ENCODE results near the gene RNF41. TPM values are rescaled to one million over a fixed set of nuclear protein-coding genes. Genes with fewer than 3 reads are reported as not detected.
A peak's percentile ranks its signal among the peaks of the same experiment; 100 is the strongest.

RNF41 gene
- total and polyA plus RNA-seq, 2 of the 13 experiments (the other 11 are each of a cell fraction or from before 2014, with no cell fraction given): 27.1 to 39.4 TPM

DNA sequence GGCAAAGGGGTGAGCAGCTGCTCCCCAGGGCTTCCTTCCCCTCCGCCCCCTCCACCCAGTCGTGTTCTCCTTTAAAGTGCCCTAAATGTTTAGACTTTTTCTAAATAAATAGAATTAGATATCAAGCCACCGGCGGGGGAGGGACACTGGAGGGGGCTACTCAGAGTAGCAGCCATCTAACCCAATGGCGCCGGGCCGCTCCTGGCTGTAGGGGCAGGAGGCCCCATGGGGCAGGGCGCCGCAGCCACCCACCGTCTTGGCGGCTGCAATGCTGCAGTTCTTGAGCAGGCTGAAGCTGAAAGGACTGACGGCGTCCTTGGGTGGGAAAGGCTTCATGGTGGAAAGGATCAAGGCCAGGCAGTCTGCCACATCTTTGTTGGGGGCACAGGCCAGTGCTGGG, 21.3 kb upstream of the RNF41 start:
- BruUV-seq (replicated peaks): no TSS peak
- H3K9ac ChIP-seq (ENCODE audit: insufficient read depth, low read depth, low read length): no peak overlapping the region
- no peaks in the 10 kb centered on the region for H3K79me2 ChIP-seq (ENCODE audit: insufficient read depth, low read length)
- no peak overlapping the region for H3K27ac ChIP-seq (ENCODE audit: extremely low read length, insufficient read depth, low read length)
- no peak overlapping the region for H3K4me3 ChIP-seq (replicated peaks in 1 of 3; ENCODE audit: insufficient read depth in 1 of 3, low read depth in 2 of 3, low read length in 3 of 3)
- no peak for TF ChIP-seq SRSF1 (optimal IDR thresholded peaks at IDR 0.05; ENCODE audit: low read depth, low read length)
- 0 out of 2 replicates have a peak, but pooled peaks have one; percentile 18 for TF ChIP-seq RBFOX2 (IDR thresholded peaks at IDR 0.05; ENCODE audit: low read depth, low read length)
- peak; percentile 33 for TF ChIP-seq AGO2 (optimal IDR thresholded peaks at IDR 0.05; ENCODE audit: low read depth, low read length)
- TF ChIP-seq, protein P1, sequence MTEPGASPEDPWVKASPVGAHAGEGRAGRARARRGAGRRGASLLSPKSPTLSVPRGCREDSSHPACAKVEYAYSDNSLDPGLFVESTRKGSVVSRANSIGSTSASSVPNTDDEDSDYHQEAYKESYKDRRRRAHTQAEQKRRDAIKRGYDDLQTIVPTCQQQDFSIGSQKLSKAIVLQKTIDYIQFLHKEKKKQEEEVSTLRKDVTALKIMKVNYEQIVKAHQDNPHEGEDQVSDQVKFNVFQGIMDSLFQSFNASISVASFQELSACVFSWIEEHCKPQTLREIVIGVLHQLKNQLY (CRISPR knock-in tag; IDR thresholded peaks at IDR 0.05): no peak
- ATAC-seq (no peak), DNase-seq (ENCODE audit: low spot score) (no peak), FAIRE-seq (no peak)
- no peaks in the 10 kb centered on the region for H4K20me1 ChIP-seq (ENCODE audit: insufficient read depth, low read length)
- 96% methylated on average over 12 of the region's 13 CpGs for WGBS (ENCODE audit: low lambda C conversion rate)
- H3K27me3 ChIP-seq (ENCODE audit: control insufficient read depth in 1 of 2, insufficient read depth in 2 of 2, low read length in 2 of 2): no peaks in the 10 kb centered on the region; a peak in 1 of 5 replicates
- CTCF ChIA-PET (ENCODE audit: low intra/inter-chr PET ratio, low total read pairs): no interaction called here
- POLR2A ChIA-PET: interaction anchor here (1.5 kb wide), 1 partner anchor 21 kb away, joined by 6 read pairs; the partner anchor contains the start of gene RNF41
- peaks cover 26% of the 10 kb centered on the region for H3K4me1 ChIP-seq (ENCODE audit: insufficient read depth, low read length)
- intact Hi-C loops (cut with micrococcal nuclease; ENCODE audit: unreplicated experiment): no loop called here
- no peaks in the 10 kb centered on the region for H3K9me3 ChIP-seq (ENCODE audit: low read length)
- no peak overlapping the region for H2AFZ ChIP-seq (ENCODE audit: low read length)
- H3K4me2 ChIP-seq (ENCODE audit: low read depth, low read length): no peak overlapping the region
- in situ Hi-C loops (cut with HindIII; ENCODE audit: extremely low pct_ligation_motif_present, low pct_unique_long_range_greater_than_20kb): no loop called here
- peaks cover 28 to 54% of the 10 kb centered on the region in 2 experiments for H3K36me3 ChIP-seq (replicated peaks in 1 of 2; ENCODE audit: control insufficient read depth in 1 of 2, insufficient read depth in 2 of 2, low read length in 2 of 2)

GRCh38 chr12:56241424-56242303, 19.9 kb upstream of the RNF41 start:
- Histone ChIP-seq H3K9ac (ENCODE audit: insufficient read depth, low read depth, low read length) (no peak overlapping the region), H3K36me3 (replicated peaks in 1 of 2; ENCODE audit: control insufficient read depth in 1 of 2, insufficient read depth in 2 of 2, low read length in 2 of 2) (peaks cover 21 to 42% of the 10 kb centered on the region in 2 experiments), H3K27ac (ENCODE audit: extremely low read length, insufficient read depth, low read length) (no peak overlapping the region), H3K9me3 (ENCODE audit: low read length) (no peaks in the 10 kb centered on the region), H3K79me2 (ENCODE audit: insufficient read depth, low read length) (no peaks in the 10 kb centered on the region), H2AFZ (ENCODE audit: low read length) (no peak overlapping the region), H4K20me1 (ENCODE audit: insufficient read depth, low read length) (no peaks in the 10 kb centered on the region), H3K4me1 (ENCODE audit: insufficient read depth, low read length) (peaks cover 26% of the 10 kb centered on the region), H3K4me3 (replicated peaks in 1 of 3; ENCODE audit: insufficient read depth in 1 of 3, low read depth in 2 of 3, low read length in 3 of 3) (no peak overlapping the region), H3K4me2 (ENCODE audit: low read depth, low read length) (no peak overlapping the region), H3K27me3 (ENCODE audit: control insufficient read depth in 1 of 2, insufficient read depth in 2 of 2, low read length in 2 of 2) (no peaks in the 10 kb centered on the region; a peak in 1 of 5 replicates)
- TSS peak; percentile 14 for BruUV-seq (replicated peaks)
- DNase-seq (ENCODE audit: low spot score) (no peak), FAIRE-seq (no peak), ATAC-seq (no peak)
- intact Hi-C loops (cut with micrococcal nuclease; ENCODE audit: unreplicated experiment) (no loop called here), in situ Hi-C loops (cut with HindIII; ENCODE audit: extremely low pct_ligation_motif_present, low pct_unique_long_range_greater_than_20kb) (no loop called here)
- ChIA-PET CTCF (ENCODE audit: low intra/inter-chr PET ratio, low total read pairs) (no interaction called here), POLR2A (interaction anchor here (0.6 kb wide), 1 partner anchor 11 kb away, joined by 3 read pairs; no protein-coding TSS in a partner anchor)
- WGBS (ENCODE audit: low lambda C conversion rate): 96% methylated on average over 9 of the region's 9 CpGs
- TF ChIP-seq PRDM15 (CRISPR knock-in tag; IDR thresholded peaks at IDR 0.05) (no peak), ZBTB34 (CRISPR knock-in tag; IDR thresholded peaks at IDR 0.05) (no peak), ZNF329 (CRISPR knock-in tag; IDR thresholded peaks at IDR 0.05; ENCODE audit: low read depth) (no peak)

Measured in HepG2 (cell line).